Medulla oblongata (tissue), 1 donor: ENCODE results near the gene GPI.

Experiments used
- DNase-seq: peaks from one replicate; pipeline ENCODE4 v3.0.0-alpha.2; 2015; ENCODE audit errors: extremely low spot score

The GPI gene

DNA sequence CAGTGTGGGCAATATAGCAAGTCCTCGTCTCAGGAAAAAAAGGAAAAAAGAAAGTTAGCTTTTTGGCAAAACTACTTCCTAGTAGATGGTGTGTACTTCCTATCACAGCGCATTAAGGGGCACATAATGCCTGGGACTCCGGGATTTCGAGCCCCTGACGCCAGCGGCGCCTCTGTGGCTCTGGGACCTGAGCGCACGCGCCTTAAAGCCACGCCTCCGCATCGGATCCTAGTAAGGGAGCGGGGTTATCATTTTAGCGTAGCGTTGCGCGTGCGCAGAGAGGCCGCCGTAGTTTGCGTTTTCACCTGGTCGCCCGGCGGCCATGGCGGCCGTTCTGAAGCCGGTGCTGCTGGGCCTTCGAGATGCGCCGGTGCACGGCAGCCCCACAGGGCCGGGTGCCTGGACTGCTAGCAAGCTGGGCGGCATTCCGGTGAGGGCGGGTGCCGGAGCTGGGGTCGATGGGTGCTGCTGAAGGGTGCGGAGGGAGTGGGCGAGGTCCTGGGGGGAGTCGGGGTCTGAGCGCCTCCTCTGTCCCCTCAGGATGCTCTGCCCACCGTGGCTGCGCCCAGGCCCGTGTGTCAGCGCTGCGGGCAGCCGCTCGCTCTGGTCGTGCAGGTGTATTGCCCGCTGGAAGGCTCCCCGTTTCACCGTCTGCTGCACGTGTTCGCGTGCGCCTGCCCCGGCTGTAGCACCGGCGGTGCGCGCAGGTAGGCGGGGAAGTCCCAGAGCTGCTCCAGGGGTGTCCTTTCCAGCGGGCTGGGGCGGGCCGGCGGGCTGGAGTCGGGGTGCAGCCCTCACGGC lies 39.3 kb downstream of the GPI start, which contains the start of gene PDCD2L:
Gene PDCD2L, plus strand, starts transcription at position 291 of the 801 bp plus-strand sequence. Its CDS starts 32 bp downstream, at position 323.
- DNase-seq: peak; percentile 86

DNA sequence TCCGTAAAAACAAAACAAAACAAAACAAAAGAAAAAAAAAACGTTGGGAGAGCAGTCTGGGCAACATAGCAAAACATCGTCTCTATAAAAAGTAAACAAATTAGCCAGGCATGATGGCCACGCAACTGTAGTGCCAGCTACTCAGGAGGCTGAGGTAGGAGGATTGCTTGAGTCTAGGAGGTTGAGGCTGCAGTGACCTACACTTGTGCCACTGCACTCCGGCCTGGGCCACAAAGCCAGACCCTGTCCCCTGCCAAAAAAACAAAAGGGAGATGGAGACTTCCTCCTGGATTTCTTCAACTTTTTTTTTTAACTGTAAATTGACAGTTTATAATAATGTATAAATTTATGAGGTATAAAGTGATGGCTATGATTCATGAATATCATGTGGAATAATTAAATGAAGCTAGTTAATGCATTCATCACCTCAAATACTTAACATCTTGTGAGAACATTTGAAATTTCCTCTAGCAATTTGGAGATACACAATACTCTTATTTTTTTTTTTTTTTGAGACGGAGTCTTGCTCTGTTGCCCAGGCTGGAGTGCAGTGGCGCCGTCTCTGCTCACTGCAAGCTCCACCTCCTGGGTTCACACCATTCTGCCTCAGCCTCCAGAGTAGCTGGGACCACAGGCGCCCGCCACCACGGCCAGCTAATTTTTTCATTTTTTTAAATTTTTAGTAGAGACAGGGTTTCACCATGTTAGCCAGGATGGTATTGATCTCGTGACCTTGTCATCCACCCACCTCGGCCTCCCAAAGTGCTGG lies 41.1 kb downstream of the GPI start:
- DNase-seq: no peak

DNA sequence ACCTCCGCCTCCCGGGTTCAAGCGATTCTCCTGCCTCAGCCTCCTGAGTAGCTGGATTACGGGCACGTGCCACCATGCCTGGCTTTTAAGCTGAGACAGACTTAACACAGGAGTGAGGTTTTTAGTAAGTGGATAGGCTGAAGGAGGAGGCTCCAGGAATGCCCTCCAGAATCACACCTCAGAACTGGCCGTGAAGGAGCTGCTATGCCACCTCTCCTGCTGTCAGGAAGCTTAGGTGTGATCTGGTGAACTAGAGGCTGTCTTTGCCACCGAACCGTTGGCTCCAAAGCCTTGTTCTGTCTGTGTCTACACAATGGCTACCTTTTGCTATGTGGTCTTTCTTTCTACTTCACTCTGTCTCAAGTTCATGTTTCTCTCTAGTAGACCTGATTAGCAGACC lies 43.4 kb downstream of the GPI start:
- DNase-seq: no peak

DNA sequence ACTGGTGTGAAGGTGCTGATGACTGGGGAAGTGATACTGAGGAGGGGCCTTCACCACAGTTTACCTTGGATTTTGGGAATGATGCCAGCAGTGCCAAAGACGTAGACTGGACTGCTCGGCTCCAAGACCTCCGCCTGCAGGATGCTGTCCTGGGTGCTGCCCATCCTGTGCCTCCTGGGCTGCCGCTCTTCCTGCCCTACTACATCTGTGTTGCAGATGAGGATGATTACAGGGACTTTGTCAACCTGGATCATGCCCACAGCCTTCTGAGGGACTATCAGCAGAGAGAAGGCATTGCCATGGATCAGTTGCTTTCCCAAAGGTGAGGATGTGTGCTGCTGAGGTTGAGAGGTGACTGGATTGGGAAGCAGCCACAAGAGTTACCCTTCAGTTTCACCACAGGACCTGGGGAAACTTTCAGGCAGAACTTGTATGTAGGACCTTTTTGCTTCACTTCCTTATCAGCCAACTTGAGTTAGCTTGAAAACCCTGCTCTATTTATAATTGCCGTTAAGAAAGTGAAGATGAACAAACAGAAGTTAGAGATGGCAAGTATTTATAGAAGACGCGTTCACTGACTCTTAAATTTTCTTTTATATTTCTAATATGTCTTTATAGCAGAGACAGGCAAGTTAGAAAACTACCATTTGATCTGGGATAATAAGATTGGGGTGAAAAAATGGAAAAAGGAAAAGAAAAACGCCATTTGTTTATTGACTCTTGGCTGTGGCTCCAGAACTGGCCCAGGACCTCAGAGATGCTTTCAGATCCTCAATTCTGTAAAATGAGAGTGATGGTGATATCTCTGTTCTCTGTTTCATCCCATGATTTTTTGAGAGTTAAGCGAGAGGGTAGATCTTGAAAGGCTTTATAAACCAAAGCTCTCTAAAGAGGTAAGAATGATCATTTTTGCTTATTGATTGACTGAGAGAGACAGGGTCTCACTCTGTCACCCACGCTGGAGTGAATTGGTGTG lies 44.5 kb downstream of the GPI start:
- peak; percentile 24 for DNase-seq

DNA sequence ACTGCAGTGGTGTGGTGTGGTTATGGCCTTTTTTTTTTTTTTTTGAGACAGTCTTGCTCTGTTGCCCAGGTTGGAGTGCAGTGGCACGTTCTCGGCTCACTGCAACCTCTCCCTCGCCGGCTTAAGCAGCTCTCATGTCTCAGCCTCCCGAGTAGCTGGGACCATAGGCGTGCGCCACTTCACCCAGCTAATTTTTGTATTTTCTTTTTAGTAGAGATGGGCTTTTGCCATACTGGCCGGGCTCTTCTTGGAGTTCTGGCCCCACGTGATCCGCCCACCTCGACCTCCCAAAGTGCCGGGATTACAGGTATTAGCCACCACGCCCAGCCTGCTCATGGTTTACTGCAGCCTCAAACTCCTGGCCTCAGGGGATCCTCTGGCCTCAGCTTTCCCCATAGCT lies 46.2 kb downstream of the GPI start:
- DNase-seq: no peak

DNA sequence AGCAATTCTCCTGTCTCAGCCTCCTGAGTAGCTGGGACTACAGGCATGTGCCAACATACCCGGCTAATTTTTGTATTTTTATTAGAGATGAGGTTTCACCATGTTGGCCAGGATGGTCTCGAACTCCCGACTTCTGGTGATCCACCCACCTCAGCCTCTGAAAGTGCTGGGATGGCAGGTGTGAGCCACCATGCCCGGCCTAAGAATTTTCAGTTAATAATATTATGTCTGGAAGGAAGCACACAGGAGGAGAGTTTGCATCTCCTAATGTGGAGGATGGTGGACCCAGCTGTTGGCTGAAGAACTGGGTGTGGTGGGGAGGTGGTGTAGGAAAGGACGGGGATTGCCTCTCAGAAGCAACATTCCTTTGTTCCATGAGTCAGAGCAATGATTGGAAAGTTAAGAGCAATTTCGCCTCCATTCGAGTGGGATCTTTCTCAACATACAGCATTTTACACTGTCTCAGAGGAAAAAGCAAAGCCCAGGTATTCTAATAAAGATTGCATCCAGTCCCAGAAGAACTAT lies 51.1 kb downstream of the GPI start:
- DNase-seq: no peak

DNA sequence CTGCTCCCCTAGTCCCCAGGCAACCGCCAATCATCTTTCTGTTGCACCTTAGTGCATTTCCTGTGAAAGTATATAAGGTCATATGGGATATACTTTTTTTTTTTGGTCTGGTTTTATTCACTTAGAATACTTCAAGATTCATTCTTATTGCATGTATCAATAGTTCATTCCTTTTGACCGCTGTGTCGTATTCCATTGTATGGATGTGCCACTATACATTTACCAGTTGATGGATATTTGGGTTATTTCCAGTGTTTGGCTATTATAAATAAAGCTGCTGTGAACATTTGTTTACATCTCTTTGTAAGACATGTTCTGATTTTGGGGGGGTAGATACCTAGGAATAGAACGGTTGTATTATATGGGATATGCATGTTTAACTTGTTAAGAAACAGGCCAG lies 53.3 kb downstream of the GPI start:
- no peak for DNase-seq

DNA sequence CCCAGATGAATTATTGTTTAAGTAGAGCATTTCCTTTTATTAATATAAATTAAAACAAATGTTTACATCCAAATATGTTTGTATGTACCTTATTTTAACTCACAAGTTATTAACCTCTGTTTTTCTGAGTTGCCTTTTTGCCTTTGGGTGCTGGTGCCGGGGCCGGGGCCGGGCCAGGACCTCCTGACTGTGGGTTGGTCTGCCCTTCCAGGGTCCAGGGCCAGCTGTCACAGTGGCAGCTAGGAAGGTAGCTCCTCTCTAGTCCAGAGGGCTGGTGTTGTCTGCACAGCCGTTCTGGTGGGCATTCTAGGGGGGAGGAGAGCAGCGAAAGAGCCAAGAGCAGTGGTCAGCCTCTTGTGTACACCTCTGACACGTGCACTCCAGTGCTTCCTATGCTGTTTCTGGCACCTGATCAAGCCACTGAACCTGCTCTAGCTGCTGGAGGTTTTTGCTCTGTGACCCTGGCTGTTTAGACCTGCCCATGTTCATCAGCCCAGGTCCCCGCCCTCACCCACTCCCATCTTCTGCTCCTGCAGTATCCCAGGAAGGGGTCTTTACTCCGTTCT lies 61.2 kb downstream of the GPI start:
- no peak for DNase-seq

DNA sequence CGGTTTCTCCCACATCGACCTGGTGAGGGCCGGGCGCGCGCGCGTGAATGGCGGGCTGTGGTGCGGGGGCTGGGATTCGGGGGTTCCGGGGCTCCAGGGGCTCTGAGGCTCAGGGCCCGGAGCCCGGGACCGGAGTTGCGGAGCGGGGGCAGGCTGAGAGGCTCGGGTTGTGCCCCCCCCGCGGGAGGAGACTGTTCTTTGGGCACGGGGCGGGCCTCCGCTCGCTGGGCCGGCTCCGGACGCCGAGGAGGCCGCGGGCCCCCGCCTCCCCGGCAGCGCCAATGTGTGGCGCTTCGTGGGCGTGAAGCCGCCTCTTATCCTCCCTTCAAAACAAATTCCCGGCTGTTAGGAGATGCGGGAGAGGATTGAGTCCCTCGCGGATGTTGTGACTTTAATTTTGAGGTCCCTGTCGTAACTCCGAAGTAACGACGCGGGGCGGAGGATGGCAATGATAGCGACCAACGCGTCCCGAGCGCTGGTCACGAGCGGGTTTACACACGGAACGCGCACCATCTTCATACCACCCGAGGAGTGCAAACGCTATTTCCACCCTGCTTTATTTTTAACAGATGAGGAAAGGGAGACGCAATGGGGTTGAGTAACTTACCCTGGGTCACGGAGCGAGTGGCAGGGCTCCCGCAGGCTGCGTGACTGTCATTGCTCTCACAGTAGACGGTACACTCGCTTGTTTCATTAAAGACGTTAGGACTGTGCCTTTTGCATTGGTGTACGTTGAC lies 63.7 kb downstream of the GPI start:
- peak; percentile 18 for DNase-seq

DNA sequence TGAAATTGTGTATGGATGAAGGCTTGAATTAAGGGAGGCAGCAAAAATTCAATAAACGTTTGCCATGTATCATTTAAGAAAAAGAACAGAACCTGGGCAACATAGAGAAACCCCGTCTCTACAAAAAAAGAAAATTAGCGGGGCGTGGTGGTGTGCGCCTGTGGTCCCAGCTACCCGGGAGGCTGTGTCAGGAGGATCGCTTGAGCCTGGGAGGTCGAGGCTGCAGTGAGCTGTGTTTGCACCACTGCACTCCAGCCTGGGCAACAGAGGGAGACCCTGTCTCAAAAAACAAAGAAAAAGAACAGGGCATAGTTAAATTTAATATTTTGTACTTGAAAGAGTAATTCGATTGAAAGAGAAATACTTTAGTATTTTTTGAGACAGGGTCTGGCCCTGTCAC lies 64.6 kb downstream of the GPI start:
- DNase-seq: no peak

DNA sequence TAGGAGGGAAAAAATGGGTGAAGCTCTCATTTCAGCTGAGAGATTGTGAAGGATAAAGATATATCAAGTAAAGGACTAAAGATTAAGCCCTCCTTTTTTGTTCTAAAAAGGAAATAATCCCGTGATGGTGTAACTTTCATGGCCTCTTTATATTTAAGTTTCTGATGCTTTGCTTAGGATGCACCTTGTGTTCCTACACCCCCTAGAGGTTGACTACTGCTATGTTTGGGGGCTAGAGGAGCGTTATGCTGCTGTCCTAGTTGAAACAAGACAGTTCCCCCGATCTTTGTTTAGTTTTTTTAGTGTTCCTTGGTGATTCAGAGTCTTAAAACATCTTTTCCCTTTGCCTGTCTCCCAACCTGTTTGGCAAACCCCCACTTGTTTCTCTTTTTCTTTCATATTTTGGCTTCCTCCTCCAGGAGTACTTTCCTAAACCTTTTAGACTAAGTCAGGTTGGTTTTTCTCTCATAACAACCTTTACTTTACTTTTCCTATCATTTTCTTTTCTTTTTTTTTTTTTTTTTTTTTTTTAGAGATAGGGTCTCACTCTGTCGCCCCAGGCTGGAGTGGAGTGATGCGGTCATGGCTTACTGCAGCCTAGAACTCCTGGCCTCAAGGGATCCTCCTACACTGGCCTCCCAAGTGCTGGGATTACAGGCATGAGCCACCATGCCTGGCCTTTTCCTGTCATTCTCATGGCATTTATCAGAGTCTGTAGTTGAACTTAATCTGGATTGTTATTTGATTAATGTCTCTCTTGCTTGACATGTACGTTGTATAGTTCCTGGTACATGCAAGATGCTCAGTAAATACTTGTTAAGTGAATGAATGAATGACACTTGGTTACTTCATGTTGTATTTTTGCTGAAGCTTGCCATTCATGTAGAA lies 66.0 kb downstream of the GPI start:
- peak; percentile 46 for DNase-seq

DNA sequence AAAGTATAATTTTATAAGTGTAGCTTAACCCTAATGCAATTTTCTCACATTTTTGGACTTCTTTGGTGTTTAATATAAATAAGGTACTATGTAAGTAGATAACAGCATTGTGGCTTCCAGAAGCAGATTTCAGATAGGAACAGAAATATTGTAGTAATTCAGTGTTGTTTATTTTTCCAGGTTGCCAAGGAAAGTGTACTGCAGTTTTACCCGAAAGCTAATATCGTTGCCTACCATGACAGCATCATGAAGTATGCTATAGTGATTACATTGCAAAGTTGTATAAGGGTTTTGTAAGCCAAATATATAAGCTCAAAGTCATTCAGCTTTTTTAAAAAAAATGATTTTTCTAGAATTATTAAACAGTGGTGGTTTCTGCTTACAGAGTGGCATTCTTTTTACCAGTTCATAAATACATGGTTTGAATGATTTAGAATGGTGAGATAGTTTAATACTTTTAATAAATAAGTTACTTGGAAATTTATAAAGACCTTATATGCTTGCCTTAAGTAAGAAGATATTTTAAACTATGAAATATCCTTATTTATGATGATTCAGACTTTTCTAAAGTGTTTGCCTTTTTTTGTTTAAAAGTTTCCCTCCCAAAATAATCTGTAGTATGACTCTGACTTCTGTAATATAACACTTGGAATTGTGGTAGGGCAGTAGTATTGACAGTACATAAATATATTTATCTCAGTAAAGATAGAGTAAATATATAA lies 66.8 kb downstream of the GPI start:
- no peak for DNase-seq

DNA sequence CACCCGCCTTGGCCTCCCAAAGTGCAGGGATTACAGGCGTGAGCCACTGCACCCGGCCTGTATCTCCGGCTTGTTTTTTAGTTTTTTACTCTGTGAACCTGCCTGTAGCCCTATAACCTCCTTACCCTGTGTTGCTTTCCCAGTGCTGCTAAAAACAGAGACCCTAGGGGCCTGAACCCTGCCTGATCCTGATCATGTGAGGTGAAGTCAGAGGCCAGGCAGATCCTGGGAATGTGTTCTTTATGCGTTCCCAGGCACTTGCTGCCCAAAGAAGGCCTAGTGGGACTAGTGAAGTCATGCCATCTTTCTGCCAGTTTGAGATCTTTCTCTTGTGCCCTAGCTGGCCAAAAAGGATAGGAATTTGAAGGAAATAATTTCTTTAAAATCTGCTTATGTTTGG lies 67.8 kb downstream of the GPI start:
- DNase-seq: no peak

DNA sequence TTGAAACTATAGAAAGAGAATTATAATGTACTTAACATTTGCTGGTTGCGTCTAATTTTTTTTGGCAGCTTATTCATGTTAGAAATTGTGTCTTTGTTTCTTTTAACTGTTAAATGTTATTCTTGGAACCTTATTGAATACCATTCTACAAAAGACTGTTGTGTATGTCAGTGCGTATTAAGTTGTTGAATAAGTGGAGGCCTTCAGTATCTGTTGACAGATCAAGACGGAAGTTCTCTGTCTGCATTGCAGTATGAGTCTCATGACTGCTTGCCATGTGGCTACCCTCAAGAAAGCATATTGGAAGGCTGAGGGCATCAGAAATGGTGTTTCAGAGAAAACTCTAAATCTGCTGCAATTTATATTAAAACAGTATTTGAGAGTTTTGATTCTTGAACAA lies 71.7 kb downstream of the GPI start:
- peak; percentile 6 for DNase-seq

DNA sequence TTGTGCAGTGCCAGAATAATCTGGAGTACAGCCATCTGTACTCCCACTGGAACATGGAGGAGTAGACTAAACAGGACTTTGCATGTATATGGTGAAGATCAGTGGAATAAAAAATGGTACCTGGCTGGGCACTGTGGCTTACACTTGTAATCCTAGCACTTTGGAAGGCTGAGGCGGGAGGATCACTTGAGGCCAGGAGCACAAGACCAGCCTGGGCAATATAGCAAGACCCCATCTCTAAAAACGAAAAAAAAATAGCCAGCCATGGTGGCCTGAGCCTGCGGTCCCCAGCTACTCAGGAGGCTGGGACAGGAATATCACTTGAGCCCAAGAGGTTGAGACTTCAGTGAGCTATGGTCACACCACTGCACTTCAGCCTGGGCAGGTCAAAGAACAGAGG lies 83.2 kb downstream of the GPI start:
- no peak for DNase-seq
